NOMO-1 (cell line): ENCODE measurements around the gene LRRIQ4.

Source experiments
- DNase-seq, 2 experiments: peaks; one replicate each; lab custom pipeline; 2025; ENCODE audit not compliant: unreplicated experiment in 2 of 2; lab: John Stamatoyannopoulos, UW

The LRRIQ4 gene

GRCh38 chr3:169848741-169849140 lies 36.1 kb downstream of the LRRIQ4 start:
- DNase-seq: no peak

DNA sequence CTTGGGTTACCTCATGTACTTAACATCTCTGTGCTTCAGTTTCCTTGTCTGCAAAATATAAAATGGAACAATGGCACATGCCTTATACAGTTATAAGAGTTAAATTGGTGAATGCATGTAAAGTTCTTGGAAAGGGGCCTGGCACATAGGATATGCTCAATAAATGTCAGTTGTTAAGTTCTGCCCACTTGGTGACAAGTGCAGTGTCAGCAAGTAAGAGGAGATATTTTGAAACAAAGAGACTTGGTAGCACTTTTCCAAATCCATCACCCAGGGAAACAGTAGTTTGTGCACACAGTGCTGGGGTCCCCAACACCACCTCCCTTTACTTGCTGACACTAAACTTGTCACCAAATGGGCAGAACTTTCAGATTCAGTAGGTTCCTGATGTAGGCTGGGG lies 37.9 kb downstream of the LRRIQ4 start:
- no peak for DNase-seq

- no peak for DNase-seq
These were observed 42.8 kb downstream of the LRRIQ4 start for GRCh38 chr3:169855514-169855913.

DNA sequence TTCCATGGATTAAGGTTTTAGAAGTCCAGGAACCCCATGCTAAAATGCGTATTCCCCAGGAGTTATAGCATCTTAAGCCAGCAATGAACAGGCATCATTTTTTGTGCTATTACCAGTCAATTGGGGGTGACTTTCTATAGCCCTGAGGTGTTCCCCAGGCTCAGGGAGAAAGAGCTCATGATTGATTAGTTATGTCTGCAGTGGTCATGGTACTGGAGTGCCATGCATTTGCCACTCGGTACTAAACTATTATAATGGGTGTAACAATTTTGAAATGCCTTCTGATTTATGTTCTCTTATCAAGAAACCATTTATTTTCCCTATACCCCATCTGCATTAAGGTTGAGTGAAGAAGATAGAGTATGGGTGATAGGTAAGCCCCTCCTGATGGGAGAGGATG lies 45.1 kb downstream of the LRRIQ4 start:
- no peak for DNase-seq

GRCh38 chr3:169861871-169862270 lies 49.2 kb downstream of the LRRIQ4 start:
- DNase-seq: no peak

DNA sequence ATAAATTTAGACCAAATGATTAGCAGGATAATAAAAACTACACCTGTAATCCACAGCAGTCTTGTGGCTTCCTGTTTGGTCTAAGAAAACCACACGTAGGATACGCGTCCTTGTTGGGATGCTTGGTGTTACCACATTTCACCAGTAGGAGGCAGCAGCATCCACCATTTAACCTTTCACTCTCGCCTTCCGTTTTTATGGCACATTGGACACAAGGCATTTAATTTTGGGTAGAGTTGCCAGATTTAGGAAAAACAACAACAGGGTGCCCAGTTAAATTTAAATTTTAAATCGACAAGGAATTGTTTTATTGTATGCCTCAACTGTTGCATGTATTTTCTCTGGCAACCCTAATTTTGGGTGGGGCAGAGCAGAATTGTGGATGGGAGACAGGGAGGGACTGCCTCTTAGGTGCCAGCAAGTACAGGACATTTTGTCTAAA lies 50.8 kb downstream of the LRRIQ4 start:
- DNase-seq: peak; percentile 58 to 79

DNA sequence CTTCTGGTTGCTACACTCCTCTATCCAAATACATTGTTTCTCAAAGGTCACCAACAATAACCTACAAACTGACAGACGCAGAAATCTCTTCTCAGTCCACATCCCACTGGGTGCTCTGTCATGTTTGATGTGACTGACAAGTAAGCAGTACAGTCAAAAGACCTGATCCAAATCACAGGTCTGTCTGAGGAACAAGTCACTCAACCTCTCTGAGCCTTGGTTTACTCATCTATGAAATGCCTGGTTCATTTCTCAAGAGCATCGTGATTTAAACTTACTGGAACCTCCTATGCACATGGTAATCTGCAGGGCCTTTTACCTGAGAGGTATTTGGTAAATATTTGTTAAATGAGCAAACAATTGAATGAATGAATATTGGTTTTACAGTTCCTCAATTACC lies 51.6 kb downstream of the LRRIQ4 start:
- no peak for DNase-seq

GRCh38 chr3:169865176-169865767 lies 52.6 kb downstream of the LRRIQ4 start:
- DNase-seq: peak; percentile 61 to 93

DNA sequence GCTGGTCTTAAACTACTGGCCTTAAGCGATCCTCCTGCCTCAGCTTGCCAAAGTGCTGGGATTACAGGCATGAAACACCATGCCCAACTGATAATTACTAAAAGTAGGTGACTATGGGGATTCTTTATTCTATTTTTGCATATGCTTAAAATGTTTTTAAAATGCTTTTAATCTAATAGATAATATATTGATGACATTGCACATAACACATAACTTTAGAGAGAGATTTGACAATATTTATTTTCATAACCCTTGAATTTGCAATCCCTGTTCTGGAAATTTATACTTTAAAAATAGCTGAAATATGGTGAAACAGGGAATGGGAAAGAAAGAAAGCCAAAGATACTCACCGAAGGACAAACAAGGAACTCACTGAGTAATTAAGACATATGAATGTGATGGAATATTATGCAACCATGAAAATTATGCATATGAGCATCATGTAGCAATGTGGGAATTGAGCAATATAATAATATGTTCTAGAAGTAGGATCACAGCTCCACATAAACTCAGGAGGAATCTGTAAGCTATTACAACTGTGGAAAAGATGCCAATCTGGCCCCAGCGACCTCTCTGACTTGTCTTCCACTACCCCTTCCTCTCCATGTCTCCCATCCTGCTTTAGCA lies 55.0 kb downstream of the LRRIQ4 start:
- peak in 1 of 2 experiments; percentile 33 for DNase-seq

DNA sequence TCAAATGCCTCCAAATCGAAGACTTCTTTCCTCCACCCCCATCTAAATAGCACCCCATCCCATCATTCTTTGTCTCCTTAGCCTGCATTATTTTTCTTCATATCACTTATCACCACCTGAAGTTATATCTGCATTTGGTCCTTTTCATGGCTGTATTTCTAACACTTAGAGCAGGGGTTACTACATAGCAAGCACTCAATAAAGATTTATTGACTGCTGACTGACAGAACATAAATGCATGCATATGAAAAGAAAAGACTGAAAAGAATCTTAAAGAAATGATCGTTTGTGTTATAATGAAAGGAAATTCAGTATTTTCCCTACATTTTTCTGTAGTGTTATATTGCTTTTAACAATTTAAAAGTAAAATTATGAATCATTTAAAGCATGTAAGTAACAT lies 55.7 kb downstream of the LRRIQ4 start:
- DNase-seq: no peak

DNA sequence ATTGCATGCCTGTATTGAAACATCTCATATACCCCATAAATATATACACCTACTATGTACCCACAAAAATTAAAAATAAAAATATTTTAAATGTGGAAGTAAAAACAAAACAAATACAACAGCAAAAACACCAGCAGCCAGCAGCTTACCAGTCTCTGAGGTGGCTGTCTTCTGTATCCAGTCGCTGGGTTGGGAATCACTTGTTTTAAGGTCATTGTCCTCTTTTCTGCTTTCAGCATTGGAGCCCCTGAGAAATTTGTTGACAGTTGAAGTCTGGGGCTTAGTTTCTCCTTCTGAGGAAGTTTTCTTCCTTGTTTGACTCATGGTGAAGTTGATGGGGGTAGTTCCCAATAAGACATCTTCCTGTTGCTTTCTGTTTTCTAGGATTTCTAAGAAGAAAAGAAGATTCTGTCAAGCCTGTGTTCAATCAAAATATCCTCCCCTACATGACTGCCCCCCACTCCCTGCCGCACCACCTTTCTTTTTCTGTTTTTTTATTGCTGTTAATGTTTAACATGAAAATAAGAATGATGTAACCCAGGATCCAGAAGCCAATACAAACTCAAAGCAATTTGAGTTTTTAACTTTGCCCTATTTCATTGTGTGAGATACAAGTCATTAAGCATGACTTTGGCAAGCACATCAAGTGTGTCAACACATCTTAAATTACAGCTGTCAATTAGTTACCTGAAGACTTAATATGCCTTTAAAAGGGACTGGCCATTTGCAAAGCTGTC lies 57.0 kb downstream of the LRRIQ4 start, which contains the start of gene LRRC31:
LRRC31 (minus strand) TSS at position 452 of the 737 bp plus-strand sequence; CDS start at position 324, 128 bp downstream.
- DNase-seq: no peak

- peak in 1 of 2 experiments; percentile 13 for DNase-seq
These were observed 58.6 kb downstream of the LRRIQ4 start for GRCh38 chr3:169871129-169871886.

- DNase-seq: no peak
These were observed 66.4 kb downstream of the LRRIQ4 start for GRCh38 chr3:169879013-169879557.

- no peak for DNase-seq
These were observed 67.3 kb downstream of the LRRIQ4 start for GRCh38 chr3:169879845-169880575.

GRCh38 chr3:169880576-169881250 lies 68.0 kb downstream of the LRRIQ4 start:
- no peak for DNase-seq

DNA sequence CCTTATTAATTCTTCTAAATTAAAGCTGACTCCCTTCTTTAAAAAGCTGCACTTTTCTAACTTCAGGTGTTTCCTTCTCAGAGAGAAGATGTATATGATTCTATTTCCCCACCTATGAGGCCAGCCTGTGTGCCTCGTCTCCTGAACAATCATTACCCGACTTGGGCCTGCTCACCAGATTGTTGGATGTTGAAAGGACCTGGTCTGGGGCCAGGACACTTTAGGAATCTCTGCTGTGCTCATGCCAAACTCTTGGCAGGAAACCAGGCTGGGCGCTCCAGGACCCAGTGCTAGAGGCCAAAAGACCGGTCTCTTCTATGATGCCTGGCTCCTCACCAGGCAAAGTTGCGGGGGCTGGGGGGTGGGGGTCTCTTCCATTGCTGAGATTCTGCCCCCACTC lies 74.0 kb downstream of the LRRIQ4 start:
- no peak for DNase-seq
